GM23338 (cell line): ENCODE data around the gene SLA2.

ENCODE experiments used
- CREB1 ChIP-seq: fragments of 250-450 bp; sonication (Bioruptor Pico); IDR thresholded peaks from 2 replicates; pipeline ENCODE4 v1.5.0; 2020; ENCODE audit warnings: low read depth, mild to moderate bottlenecking, moderate library complexity
- CTCF ChIP-seq, 2 experiments: fragments of 200-600 bp in 1 of 2; sonication (generic) in 1 of 2; conservative IDR thresholded peaks; 2 replicates each; pipeline versions ENCODE4 v1.5.1 to v1.6.1; 2016 to 2017; ENCODE audit warnings: antibody characterized with exemption in 2 of 2, low read depth in 2 of 2, mild to moderate bottlenecking in 2 of 2, moderate library complexity in 1 of 2
- ETS1 ChIP-seq: IDR thresholded peaks from 2 replicates; pipeline ENCODE4 v1.6.1; 2016; ENCODE audit warnings: antibody characterized with exemption
- EZH2 ChIP-seq: fragments of 200-600 bp; sonication (generic); IDR thresholded peaks from one replicate; pipeline ENCODE4 v1.8.0; 2017; ENCODE audit warnings: antibody characterized with exemption, mild to moderate bottlenecking, low read depth; ENCODE audit not compliant: unreplicated experiment
- EZH2phosphoT487 ChIP-seq: fragments of 200-600 bp; sonication (generic); IDR thresholded peaks from one replicate; pipeline ENCODE4 v1.8.1; 2018; ENCODE audit warnings: antibody characterized with exemption; ENCODE audit not compliant: unreplicated experiment
- JUNB ChIP-seq: IDR thresholded peaks from one replicate; pipeline ENCODE4 v1.6.1; 2016; ENCODE audit warnings: antibody characterized with exemption; ENCODE audit not compliant: unreplicated experiment
- NANOG ChIP-seq: IDR thresholded peaks from 2 replicates; pipeline ENCODE4 v1.6.1; 2016; ENCODE audit warnings: antibody characterized with exemption, borderline replicate concordance
- POLR2AphosphoS5 ChIP-seq: IDR thresholded peaks from 2 replicates; pipeline ENCODE4 v1.6.1; 2016; ENCODE audit warnings: antibody characterized with exemption, low read depth
- REST ChIP-seq: IDR thresholded peaks from one replicate; pipeline ENCODE4 v1.6.1; 2018; ENCODE audit warnings: antibody characterized with exemption; ENCODE audit not compliant: unreplicated experiment
- STAT1 ChIP-seq: IDR thresholded peaks from one replicate; pipeline ENCODE4 v1.6.1; 2016; ENCODE audit warnings: antibody characterized with exemption; ENCODE audit not compliant: unreplicated experiment
- ZNF114 ChIP-seq: fragments of 250-450 bp; sonication (Bioruptor Pico); IDR thresholded peaks from 2 replicates; pipeline ENCODE4 v1.5.0; 2020; ENCODE audit warnings: mild to moderate bottlenecking, moderate library complexity
- ZNF331 ChIP-seq: fragments of 250-450 bp; sonication (Bioruptor Pico); IDR thresholded peaks from 2 replicates; pipeline ENCODE4 v1.5.0; 2020; ENCODE audit warnings: low read depth, mild to moderate bottlenecking, moderate library complexity
- ZNF462 ChIP-seq: fragments of 250-450 bp; sonication (Bioruptor Pico); IDR thresholded peaks from 2 replicates; pipeline ENCODE4 v1.5.0; 2020; ENCODE audit warnings: mild to moderate bottlenecking, moderate library complexity

- TF ChIP-seq CTCF (conservative IDR thresholded peaks at IDR 0.05; ENCODE audit: low read depth in 2 of 2) (no peak), ETS1 (no peak), REST (no peak), POLR2AphosphoS5 (no peak), EZH2 (no peak), EZH2phosphoT487 (no peak), JUNB (no peak), STAT1 (no peak), CREB1 (CRISPR knock-in tag) (no peak), ZNF462 (CRISPR knock-in tag) (no peak), ZNF331 (CRISPR knock-in tag) (no peak), ZNF114 (CRISPR knock-in tag) (no peak), NANOG (no peak)
These were observed 39.6 kb downstream of the SLA2 start for GRCh38 chr20:36606158-36607066.
